GM12801 (cell line): ENCODE measurements around the gene SMAD1.

Source experiments
- CTCF ChIP-seq: IDR thresholded peaks from one replicate; pipeline ENCODE4 v1.5.1; 2011; ENCODE audit warnings: control low read depth; ENCODE audit not compliant: insufficient read length; ENCODE audit errors: extremely low read depth

The SMAD1 gene

GRCh38 chr4:145497199-145498149, 15.8 kb downstream of the SMAD1 start:
- TF ChIP-seq CTCF, result no peak

GRCh38 chr4:145498430-145498829, 16.8 kb downstream of the SMAD1 start:
- TF ChIP-seq CTCF, result no peak

GRCh38 chr4:145501051-145501660, 19.5 kb downstream of the SMAD1 start:
- TF ChIP-seq CTCF, result no peak

- no peak for TF ChIP-seq CTCF
These were observed 21.2 kb downstream of the SMAD1 start for GRCh38 chr4:145502809-145503208.

- TF ChIP-seq CTCF, result no peak
These were observed 21.9 kb downstream of the SMAD1 start for GRCh38 chr4:145503486-145504072.

- no peak for TF ChIP-seq CTCF
These were observed 24.3 kb downstream of the SMAD1 start for GRCh38 chr4:145505995-145506394.

- no peak for TF ChIP-seq CTCF
These were observed 26.0 kb downstream of the SMAD1 start for GRCh38 chr4:145507636-145508035.
